Effector CD4-positive, alpha-beta T cell (primary cell): ENCODE data around the gene OXCT1.
A peak's percentile ranks its signal among the peaks of the same experiment; 100 is the strongest.
"Not testable (repeated sequence)": the region's sequence is repeated elsewhere in the genome, so short reads cannot be mapped to it uniquely, and the experiment has no call there.

Experiments
- DNase-seq: peaks from one replicate; pipeline ENCODE4 v3.0.0-alpha.2; 2020

Gene OXCT1

GRCh38 chr5:41871852-41872251 lies 1.6 kb upstream of the OXCT1 start:
- DNase-seq: no peak

DNA sequence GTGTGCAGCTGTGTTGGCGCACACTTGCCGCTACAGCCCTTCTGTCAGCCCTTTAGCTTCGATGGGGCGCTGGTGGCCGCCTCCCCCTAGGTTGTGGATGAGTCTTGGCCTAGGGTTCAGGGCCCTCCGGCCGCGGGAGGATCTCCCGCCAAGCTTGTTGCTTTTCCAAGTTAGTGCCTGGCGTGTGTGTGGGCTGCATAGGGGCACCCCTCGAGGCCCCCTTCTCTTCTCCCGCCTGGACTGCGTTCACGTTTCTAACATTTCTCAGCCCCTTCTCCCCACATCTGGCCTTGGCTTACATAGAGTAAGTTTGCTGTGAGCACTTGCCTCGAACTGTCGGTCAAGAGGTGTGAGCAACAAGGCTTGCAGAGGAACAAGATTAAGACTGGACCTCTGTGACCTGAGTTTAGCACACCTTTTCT lies 413 bp upstream of the OXCT1 start:
- DNase-seq: no peak

DNA sequence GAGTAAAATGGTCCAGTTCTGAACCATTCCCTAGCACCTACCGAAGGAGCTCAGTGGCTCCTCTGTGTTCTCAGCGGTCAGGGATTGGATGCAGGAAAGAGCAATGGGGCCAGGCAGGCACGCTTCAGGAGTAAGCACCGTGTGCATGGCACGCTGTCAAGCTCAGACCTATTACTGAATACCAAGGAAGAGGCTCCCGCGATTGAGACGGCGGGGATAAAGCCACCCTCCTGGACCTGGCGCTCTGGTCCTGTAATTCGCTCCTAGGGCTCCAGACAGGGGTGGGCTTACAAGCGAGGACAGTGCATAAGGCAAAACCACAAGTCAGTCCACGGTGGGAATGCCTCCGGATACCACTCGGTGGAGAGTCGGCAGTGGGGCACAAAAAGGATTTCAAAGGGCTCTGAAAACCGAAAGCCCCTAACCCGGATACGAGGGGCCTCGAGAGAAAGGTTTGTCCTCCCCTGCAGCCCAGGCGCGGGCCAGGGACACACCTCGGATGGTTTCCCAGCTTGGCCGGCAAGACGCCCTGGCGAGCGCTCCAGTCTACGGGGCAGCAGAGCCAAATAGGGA lies 988 bp downstream of the OXCT1 start:
- DNase-seq: peak; percentile 7

GRCh38 chr5:41863871-41864486 lies 6.2 kb downstream of the OXCT1 start:
- no peak for DNase-seq

- DNase-seq: no peak
These were observed 11.3 kb downstream of the OXCT1 start for GRCh38 chr5:41858890-41859289.

DNA sequence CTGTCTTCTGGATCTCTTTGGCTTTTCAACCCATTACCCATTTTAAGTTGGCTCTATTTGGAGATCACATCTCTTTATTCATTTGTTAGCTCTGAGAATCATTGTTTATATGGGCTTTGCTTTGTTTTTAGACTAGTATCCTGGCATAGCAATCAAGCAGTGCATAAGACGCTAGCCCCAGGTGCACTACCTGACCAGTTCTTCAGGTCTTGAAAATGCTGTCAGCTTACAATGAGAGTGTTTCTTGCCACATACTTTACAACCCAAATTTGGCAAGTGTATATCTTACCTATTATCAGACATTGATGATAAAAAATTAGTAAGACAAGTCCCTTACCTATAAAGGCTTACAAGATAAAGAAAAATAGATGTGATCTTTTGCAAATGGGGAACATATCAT lies 12.2 kb downstream of the OXCT1 start:
- no peak for DNase-seq

DNA sequence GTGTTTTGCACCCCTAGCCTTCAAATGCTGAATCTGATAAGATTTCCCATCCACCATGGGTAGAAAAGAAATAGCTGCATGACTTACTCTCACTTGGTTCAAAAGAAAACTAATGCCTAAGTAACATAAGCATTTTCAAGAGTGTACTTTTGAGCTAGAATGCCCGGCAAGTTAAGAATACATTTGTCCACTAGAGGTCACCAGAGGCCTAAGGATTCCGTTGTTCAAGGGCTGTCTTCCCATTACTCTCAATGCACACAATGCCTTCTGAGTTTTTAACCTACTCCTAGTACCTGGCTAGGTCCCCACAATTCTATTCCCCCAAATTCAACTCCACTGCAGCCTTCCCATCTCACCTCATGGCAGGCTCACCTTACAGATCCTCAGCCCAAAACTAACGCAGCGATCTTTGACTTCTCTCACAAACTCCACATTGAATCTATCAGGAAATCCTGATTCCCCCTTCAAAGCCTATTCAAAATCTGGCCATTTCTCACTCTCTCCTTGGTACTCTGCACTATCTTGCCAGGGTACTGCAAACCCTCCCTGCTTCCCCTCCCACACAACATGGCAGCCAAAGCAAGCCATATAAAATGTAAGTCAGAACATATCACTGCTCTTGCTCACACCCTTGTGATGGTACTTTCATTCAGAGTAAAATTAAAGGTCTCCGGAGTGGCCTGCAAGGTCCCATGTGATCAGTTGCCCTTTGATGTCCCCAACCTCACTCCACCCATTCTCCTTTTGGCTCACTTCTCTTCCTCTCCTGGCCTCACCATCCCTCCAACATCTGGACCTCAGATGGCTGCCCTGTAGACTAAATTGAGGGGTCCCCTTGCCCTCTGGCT lies 13.4 kb downstream of the OXCT1 start:
- DNase-seq: peak; percentile 54

- DNase-seq: no peak
These were observed 17.9 kb downstream of the OXCT1 start for GRCh38 chr5:41852293-41852692.

DNA sequence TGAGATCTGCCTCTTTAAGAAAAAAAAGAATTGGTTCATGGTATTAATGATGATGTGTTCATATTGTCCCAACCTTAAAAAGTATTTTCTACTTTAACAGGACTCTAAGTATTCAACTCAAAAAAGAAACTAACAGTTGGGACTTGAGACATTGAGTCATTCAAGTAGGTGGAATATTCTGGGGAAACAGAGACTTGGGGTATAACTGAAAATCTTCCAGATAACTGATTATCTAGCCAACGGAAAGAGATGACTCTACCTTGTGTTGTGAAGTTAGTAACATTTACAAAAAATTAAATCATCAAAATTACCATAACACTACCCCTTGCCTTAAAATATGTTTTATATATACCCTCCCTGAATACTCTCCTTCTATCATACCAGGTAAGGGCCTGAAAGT lies 19.1 kb downstream of the OXCT1 start:
- no peak for DNase-seq

DNA sequence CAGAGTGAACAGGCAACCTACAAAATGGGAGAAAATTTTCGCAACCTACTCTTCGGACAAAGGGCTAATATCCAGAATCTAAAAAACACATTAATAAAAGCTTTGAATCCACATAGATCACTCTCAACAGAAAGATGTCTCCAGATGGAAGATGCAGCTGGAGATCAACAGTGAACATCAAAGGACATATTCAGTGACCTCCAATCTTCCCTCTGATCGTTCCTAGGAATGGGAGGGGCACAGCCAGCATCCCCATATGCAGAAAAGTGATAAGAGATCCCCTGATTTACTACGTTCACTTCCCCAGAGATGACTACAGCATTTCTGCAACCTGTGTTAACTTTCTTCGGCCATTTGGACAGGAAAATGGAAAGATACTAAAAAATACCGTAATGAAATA lies 21.2 kb downstream of the OXCT1 start:
- no peak for DNase-seq

- DNase-seq: not testable (repeated sequence)
These were observed 24.5 kb downstream of the OXCT1 start for GRCh38 chr5:41845751-41846150.

DNA sequence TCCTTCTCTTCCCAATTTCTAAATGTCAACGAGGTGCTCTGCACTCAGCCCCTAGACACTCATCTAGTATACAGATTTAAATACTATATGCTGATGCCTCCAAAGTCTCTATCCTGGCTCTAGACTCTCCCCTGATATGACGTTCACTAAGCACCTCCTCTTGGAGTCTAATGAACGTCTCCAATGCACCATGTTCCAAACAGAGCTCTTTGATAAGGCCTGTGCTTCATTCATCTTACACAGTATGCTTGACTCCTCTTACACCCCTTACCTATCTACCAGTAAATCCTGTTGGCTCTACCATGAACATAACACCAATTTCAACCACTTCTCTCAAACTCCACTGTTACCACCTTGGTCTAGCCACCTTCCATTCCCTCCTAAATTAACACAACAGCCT lies 25.7 kb downstream of the OXCT1 start:
- no peak for DNase-seq

GRCh38 chr5:41843456-41844370 lies 26.5 kb downstream of the OXCT1 start:
- DNase-seq: peak; percentile 5

DNA sequence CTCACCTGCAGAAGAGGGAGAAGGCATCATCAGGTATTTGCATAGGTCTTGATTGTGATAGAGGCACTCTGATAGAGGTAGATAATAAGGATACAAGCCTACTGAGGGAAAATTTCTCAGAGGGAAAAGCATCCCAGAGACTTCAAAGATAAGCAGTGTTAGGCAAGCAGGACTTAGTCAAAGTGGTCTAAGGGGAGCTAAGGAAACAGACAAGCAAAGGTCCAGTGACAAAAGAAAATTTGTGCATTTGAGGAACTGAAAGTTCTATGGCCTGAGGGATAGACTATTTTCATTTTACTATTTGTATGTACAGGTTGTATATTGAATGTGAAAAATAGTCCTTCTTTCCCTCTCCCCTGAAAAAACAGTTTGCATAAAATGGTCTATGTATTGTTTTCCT lies 27.4 kb downstream of the OXCT1 start:
- no peak for DNase-seq

GRCh38 chr5:41841325-41841724 lies 28.9 kb downstream of the OXCT1 start:
- no peak for DNase-seq

- no peak for DNase-seq
These were observed 30.0 kb downstream of the OXCT1 start for GRCh38 chr5:41840251-41840650.

DNA sequence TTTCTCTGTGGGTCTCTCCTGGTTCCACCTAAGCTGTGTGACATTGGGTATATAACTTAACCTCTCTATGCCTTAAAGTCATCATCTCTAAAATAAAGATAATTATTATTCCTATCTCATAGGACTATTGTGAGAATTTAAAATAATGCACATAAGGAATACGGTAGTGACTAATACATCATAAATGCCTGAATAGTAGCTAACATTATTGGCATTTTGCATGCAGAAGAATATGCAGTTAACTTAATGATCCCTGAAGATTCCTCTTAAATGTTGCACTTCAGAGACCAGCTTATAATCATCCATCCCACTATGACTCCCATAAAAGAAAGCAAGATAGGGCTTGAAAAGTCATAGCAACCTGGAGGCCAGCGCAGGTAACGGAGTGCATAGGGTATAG lies 32.4 kb downstream of the OXCT1 start:
- no peak for DNase-seq

- DNase-seq: no peak
These were observed 34.6 kb downstream of the OXCT1 start for GRCh38 chr5:41835645-41836044.

- DNase-seq: no peak
These were observed 35.7 kb downstream of the OXCT1 start for GRCh38 chr5:41834506-41834905.

GRCh38 chr5:41832430-41832829 lies 37.8 kb downstream of the OXCT1 start:
- DNase-seq: no peak

DNA sequence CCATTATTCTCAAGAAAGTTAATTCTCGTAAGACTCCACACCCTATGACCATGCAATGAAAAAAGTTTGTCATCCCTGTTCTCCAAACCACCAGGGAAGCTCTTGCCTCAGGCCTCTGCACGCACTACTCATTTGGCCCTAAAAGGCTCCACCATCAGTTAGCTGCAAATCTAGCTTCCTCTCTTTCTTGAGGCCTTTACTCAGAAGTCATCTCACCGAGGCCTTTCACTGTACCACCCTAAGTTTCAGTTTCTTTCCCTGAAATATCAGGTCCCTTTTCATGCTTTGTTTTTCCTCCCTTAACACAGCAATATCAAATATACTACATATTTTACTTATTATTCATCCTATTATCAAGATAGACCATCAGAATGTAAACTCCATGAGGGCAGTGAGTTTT lies 39.1 kb downstream of the OXCT1 start:
- DNase-seq: no peak

DNA sequence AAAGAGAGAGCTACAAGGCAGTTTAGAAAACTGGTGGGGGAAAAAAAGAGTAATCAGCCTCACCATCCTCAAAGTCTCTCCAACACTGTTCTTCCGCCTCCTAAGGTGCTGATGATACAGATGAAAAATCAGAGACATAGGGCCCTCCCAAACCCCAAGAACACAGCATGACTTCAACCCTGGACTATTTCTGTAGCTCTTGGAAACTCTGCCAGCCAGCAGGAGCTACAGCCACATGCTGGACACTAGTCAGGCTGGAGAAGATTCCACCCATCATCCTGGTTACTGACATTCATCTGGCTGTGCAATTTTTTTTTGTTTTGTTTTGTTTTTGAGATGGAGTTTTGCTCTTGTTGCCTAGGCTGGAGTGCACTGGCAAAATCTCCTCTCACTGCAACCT lies 42.4 kb downstream of the OXCT1 start:
- DNase-seq: no peak

- DNase-seq: no peak
These were observed 48.2 kb downstream of the OXCT1 start for GRCh38 chr5:41822036-41822435.
